Fibroblast of the aortic adventitia (primary cell): Measurements from ENCODE around the gene PARVG. TPM values are rescaled to one million over a fixed set of nuclear protein-coding genes. Genes with fewer than 3 reads are reported as not detected.

Source experiments
- DNase-seq: peaks from one replicate; pipeline ENCODE4 v3.0.0-alpha.2; 2010; ENCODE audit warnings: low read depth
- H3K4me3 ChIP-seq: 2 replicates; pipeline ENCODE4 v1.5.1; 2011; ENCODE audit warnings: low read depth, mild to moderate bottlenecking, control low read depth, low read length, moderate library complexity
- CTCF ChIP-seq: IDR thresholded peaks from 2 replicates; pipeline ENCODE4 v1.5.1; 2011; ENCODE audit warnings: mild to moderate bottlenecking, low read length, control low read depth, inconsistent platforms; ENCODE audit not compliant: insufficient read depth
- total RNA-seq: library from RNA; depleted of rRNA; stranded (reverse); fragments of >200 nt; gene quantifications from 2 replicates; pipeline ENCODE4 v1.2.3, GENCODE V29; 2012; ENCODE audit warnings: low replicate concordance

Gene PARVG
- total RNA-seq, 1 donor, result not detected

GRCh38 chr22:44192816-44193534 lies 12.2 kb downstream of the PARVG start:
- TF ChIP-seq CTCF, result no peak
- DNase-seq, result no peak
- H3K4me3 ChIP-seq, result no peak overlapping the region

- no peak for TF ChIP-seq CTCF
Measured at GRCh38 chr22:44193535-44193891, 12.8 kb downstream of the PARVG start.

GRCh38 chr22:44194569-44194968 lies 13.8 kb downstream of the PARVG start:
- no peak for TF ChIP-seq CTCF
- no peak overlapping the region for H3K4me3 ChIP-seq
- no peak for DNase-seq

More at GRCh38 chr22:44193535-44193891, 12.8 kb downstream of the PARVG start:
- DNase-seq, result no peak
- no peak overlapping the region for H3K4me3 ChIP-seq

- H3K4me3 ChIP-seq, result no peak overlapping the region
- TF ChIP-seq CTCF, result no peak
- DNase-seq, result no peak
Measured at GRCh38 chr22:44195189-44195871, 14.6 kb downstream of the PARVG start.

- no peak for DNase-seq
- no peak for TF ChIP-seq CTCF
- no peak overlapping the region for H3K4me3 ChIP-seq
Measured at GRCh38 chr22:44196241-44196640, 15.5 kb downstream of the PARVG start.

GRCh38 chr22:44196731-44197131 lies 16.0 kb downstream of the PARVG start:
- TF ChIP-seq CTCF, result no peak
- no peak overlapping the region for H3K4me3 ChIP-seq
- DNase-seq, result no peak

GRCh38 chr22:44197271-44197670 lies 16.5 kb downstream of the PARVG start:
- no peak for TF ChIP-seq CTCF
- DNase-seq, result no peak
- H3K4me3 ChIP-seq, result no peak overlapping the region
